ENCODE measurements around the gene MTERF4. TPM values are rescaled to one million over a fixed set of nuclear protein-coding genes. Genes with fewer than 3 reads are reported as not detected.

The MTERF4 gene
- total RNA-seq, 1 experiment from 2014 or later = 13.6 TPM

DNA sequence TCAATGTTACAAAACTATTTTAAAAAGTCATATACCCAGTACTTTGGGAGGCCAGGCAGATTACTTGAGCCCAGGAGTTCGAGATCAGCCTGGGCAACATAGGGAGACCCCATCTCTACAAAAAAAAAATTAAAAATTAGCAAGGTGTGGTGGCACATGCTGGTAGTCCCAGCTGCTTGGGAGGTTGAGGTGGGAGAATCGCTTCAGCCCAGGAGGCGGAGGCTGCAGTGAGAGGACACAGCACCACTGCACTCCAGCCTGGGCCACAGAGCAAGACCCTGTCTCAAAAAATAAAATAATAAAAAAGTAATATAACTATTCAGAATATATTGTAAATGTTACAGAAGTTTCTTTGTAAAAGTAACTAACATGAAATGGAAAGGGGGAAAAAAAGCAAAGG is 45.2 kb upstream of the MTERF4 start:
- Histone ChIP-seq H3F3A (ENCODE audit: low read length, unreplicated experiment) (no peaks in the 10 kb centered on the region), H3K79me2 (ENCODE audit: low read length) (peaks cover 9% of the 10 kb centered on the region), H3K4me3 (ENCODE audit: low read length) (no peak overlapping the region), H3K9ac (ENCODE audit: low read length) (no peak overlapping the region), H2AFZ (ENCODE audit: low read length) (no peak overlapping the region), H3K27ac (ENCODE audit: low read length) (no peak overlapping the region), H3K36me3 (ENCODE audit: low read depth, low read length) (no peaks in the 10 kb centered on the region), H3K9me2 (replicated peaks; ENCODE audit: low read length) (no peaks in the 10 kb centered on the region), H3K4me2 (ENCODE audit: low read length) (no peak overlapping the region), H3K9me3 (ENCODE audit: low read length) (no peaks in the 10 kb centered on the region), H3K27me3 (ENCODE audit: low read length) (no peaks in the 10 kb centered on the region), H4K20me1 (ENCODE audit: low read length) (no peaks in the 10 kb centered on the region), H3K4me1 (ENCODE audit: insufficient read depth, low read length) (no peaks in the 10 kb centered on the region)
- BruUV-seq (replicated peaks) = no TSS peak
- TF ChIP-seq EZH2 (IDR thresholded peaks at IDR 0.05; ENCODE audit: low read length, unreplicated experiment) (no peak), EZH2phosphoT487 (IDR thresholded peaks at IDR 0.05; ENCODE audit: borderline replicate concordance, low read length) (no peak)
- TF ChIP-seq, protein P1, sequence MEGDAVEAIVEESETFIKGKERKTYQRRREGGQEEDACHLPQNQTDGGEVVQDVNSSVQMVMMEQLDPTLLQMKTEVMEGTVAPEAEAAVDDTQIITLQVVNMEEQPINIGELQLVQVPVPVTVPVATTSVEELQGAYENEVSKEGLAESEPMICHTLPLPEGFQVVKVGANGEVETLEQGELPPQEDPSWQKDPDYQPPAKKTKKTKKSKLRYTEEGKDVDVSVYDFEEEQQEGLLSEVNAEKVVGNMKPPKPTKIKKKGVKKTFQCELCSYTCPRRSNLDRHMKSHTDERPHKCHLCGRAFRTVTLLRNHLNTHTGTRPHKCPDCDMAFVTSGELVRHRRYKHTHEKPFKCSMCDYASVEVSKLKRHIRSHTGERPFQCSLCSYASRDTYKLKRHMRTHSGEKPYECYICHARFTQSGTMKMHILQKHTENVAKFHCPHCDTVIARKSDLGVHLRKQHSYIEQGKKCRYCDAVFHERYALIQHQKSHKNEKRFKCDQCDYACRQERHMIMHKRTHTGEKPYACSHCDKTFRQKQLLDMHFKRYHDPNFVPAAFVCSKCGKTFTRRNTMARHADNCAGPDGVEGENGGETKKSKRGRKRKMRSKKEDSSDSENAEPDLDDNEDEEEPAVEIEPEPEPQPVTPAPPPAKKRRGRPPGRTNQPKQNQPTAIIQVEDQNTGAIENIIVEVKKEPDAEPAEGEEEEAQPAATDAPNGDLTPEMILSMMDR (conservative IDR thresholded peaks at IDR 0.05; ENCODE audit: low read depth, low read length) = no peak
- intact Hi-C loops (cut with micrococcal nuclease) = no loop called here
- POLR2A ChIA-PET (ENCODE audit: unreplicated experiment) = no interaction called here
- DNase-seq (no peak), ATAC-seq (no peak)
- CTCF ChIA-PET = no interaction called here

DNA sequence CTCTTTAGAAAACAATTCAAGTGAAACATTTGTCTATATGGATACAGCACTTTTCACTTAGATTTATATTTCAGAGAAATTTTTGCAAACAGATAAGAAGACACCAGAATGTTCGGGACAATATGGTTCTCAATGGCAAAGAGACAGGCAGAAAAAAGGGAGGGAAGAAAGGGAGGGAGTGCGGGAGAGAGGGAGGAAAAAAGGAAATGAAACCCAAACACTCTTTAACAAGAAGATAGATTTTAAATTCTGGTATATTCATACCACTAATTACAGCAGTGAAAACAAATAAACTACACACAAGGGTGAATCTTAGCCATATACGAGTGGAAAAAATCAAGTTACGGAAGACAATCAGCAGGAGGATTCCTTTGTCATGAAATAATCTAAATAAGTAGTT is 44.2 kb upstream of the MTERF4 start:
- BruUV-seq (replicated peaks) = no TSS peak
- Histone ChIP-seq H3K9ac (ENCODE audit: low read length) (no peak overlapping the region), H3F3A (ENCODE audit: low read length, unreplicated experiment) (no peaks in the 10 kb centered on the region), H3K9me3 (ENCODE audit: low read length) (no peaks in the 10 kb centered on the region), H3K27me3 (ENCODE audit: low read length) (no peaks in the 10 kb centered on the region), H3K4me3 (ENCODE audit: low read length) (no peak overlapping the region), H3K27ac (ENCODE audit: low read length) (no peak overlapping the region), H3K36me3 (ENCODE audit: low read depth, low read length) (no peaks in the 10 kb centered on the region), H3K9me2 (replicated peaks; ENCODE audit: low read length) (no peaks in the 10 kb centered on the region), H3K4me1 (ENCODE audit: insufficient read depth, low read length) (no peaks in the 10 kb centered on the region), H3K4me2 (ENCODE audit: low read length) (no peak overlapping the region), H2AFZ (ENCODE audit: low read length) (no peak overlapping the region), H4K20me1 (ENCODE audit: low read length) (no peaks in the 10 kb centered on the region), H3K79me2 (ENCODE audit: low read length) (peaks cover 7% of the 10 kb centered on the region)
- intact Hi-C loops (cut with micrococcal nuclease) = no loop called here
- DNase-seq = no peak
- CTCF ChIA-PET = no interaction called here
- ATAC-seq = no peak
- no peak for TF ChIP-seq EZH2 (IDR thresholded peaks at IDR 0.05; ENCODE audit: low read length, unreplicated experiment)
- POLR2A ChIA-PET (ENCODE audit: unreplicated experiment) = no interaction called here

DNA sequence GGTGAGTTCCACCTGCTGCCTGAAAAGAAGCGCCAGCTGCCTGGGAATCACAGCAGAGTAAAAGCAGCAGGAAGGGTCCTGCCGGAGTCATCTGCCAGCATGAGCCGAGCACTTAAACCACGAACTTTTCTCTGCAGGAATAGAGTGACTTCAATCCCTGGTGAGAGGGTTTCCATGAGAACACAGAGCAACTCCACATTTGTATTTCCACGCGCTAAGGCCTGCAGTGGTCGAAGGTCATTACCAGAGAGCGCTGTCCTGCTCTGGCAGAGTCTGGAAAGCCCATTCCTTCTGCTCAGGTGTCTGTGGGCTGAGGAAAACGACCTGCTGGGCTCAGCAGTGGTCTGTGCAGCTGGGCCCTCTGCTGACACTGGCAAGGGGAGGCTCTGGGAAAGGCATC is 40.5 kb upstream of the MTERF4 start:
- no peaks in the 10 kb centered on the region for H3K9me2 ChIP-seq (replicated peaks; ENCODE audit: low read length)
- BruUV-seq (replicated peaks) = no TSS peak
- intact Hi-C loops (cut with micrococcal nuclease) = no loop called here
- H2AFZ ChIP-seq (ENCODE audit: low read length) = no peak overlapping the region
- no peaks in the 10 kb centered on the region for H3K9me3 ChIP-seq (ENCODE audit: low read length)
- ChIA-PET CTCF (no interaction called here), POLR2A (ENCODE audit: unreplicated experiment) (no interaction called here)
- H3K9ac ChIP-seq (ENCODE audit: low read length) = no peak overlapping the region
- H4K20me1 ChIP-seq (ENCODE audit: low read length) = no peaks in the 10 kb centered on the region
- DNase-seq (no peak), ATAC-seq (no peak)
- no peak overlapping the region for H3K27ac ChIP-seq (ENCODE audit: low read length)
- H3K4me2 ChIP-seq (ENCODE audit: low read length) = no peak overlapping the region
- no peaks in the 10 kb centered on the region for H3K79me2 ChIP-seq (ENCODE audit: low read length)
- H3K4me3 ChIP-seq (ENCODE audit: low read length) = no peak overlapping the region
- H3K36me3 ChIP-seq (ENCODE audit: low read depth, low read length) = no peaks in the 10 kb centered on the region
- H3K4me1 ChIP-seq (ENCODE audit: insufficient read depth, low read length) = no peaks in the 10 kb centered on the region
- H3F3A ChIP-seq (ENCODE audit: low read length, unreplicated experiment) = no peaks in the 10 kb centered on the region
- H3K27me3 ChIP-seq (ENCODE audit: low read length) = no peaks in the 10 kb centered on the region
- TF ChIP-seq EZH2 (IDR thresholded peaks at IDR 0.05; ENCODE audit: low read length, unreplicated experiment) (no peak), EZH2phosphoT487 (IDR thresholded peaks at IDR 0.05; ENCODE audit: borderline replicate concordance, low read length) (no peak)
- TF ChIP-seq, protein P1 (conservative IDR thresholded peaks at IDR 0.05; ENCODE audit: low read depth, low read length) = no peak

Data from PC-3 (cell line).